Fibroblast of lung (primary cell): ENCODE results near the gene HHIPL1. TPM values are rescaled to one million over a fixed set of nuclear protein-coding genes. Genes with fewer than 3 reads are reported as not detected.

ENCODE experiments used
- DNase-seq, 2 donors: peaks; one replicate each; pipeline versions ENCODE4 v3.0.0 to v3.0.0-alpha.2; 2010; ENCODE audit warnings: low read depth in 2 of 2
- H2AFZ ChIP-seq: 2 replicates; pipeline ENCODE4 v1.5.1; 2012; ENCODE audit warnings: low read length, control low read depth, inconsistent platforms
- H3K27ac ChIP-seq: 2 replicates; pipeline ENCODE4 v1.5.1; 2011; ENCODE audit warnings: low read length, control low read depth; ENCODE audit not compliant: insufficient read depth
- H3K27me3 ChIP-seq: 2 replicates; pipeline ENCODE4 v1.5.1; 2011; ENCODE audit warnings: mild to moderate bottlenecking, low read length; ENCODE audit not compliant: control insufficient read depth, insufficient read depth
- H3K36me3 ChIP-seq: 2 replicates; pipeline ENCODE4 v1.5.1; 2011; ENCODE audit warnings: low read length; ENCODE audit not compliant: control insufficient read depth, insufficient read depth
- H3K4me1 ChIP-seq: 2 replicates; pipeline ENCODE4 v1.5.1; 2011; ENCODE audit warnings: low read length; ENCODE audit not compliant: control insufficient read depth, insufficient read depth; ENCODE audit errors: extremely low read depth
- H3K4me2 ChIP-seq: 2 replicates; pipeline ENCODE4 v1.5.1; 2011; ENCODE audit warnings: low read length, control low read depth; ENCODE audit not compliant: insufficient read depth; ENCODE audit errors: extremely low read depth
- H3K4me3 ChIP-seq, 4 experiments: fragments of 200-600 bp in 1 of 4; sonication (generic) in 1 of 4; replicated peaks in 1 of 4; 2 replicates each; pipeline ENCODE4 v1.5.1; 2011 to 2016; ENCODE audit warnings: low read length in 4 of 4, low read depth in 3 of 4, mild to moderate bottlenecking in 3 of 4, control low read depth in 2 of 4, inconsistent platforms in 1 of 4, mixed read lengths in 1 of 4; ENCODE audit not compliant: insufficient read depth in 1 of 4; ENCODE audit errors: control extremely low read depth in 1 of 4
- H3K79me2 ChIP-seq: 2 replicates; pipeline ENCODE4 v1.5.1; 2012; ENCODE audit warnings: mild to moderate bottlenecking, low read length, inconsistent platforms; ENCODE audit not compliant: control insufficient read depth, insufficient read depth
- H3K9ac ChIP-seq: 2 replicates; pipeline ENCODE4 v1.5.1; 2011; ENCODE audit warnings: mild to moderate bottlenecking, low read length, control low read depth; ENCODE audit not compliant: insufficient read depth
- H3K9me3 ChIP-seq: 2 replicates; pipeline ENCODE4 v1.5.1; 2012; ENCODE audit warnings: low read depth, low read length; ENCODE audit not compliant: control insufficient read depth, insufficient read depth
- H4K20me1 ChIP-seq: 2 replicates; pipeline ENCODE4 v1.5.1; 2011; ENCODE audit warnings: low read length; ENCODE audit not compliant: control insufficient read depth, insufficient read depth; ENCODE audit errors: extremely low read depth
- EZH2 ChIP-seq: IDR thresholded peaks from 2 replicates; pipeline ENCODE4 v1.5.1; 2012; ENCODE audit warnings: low read length, control low read depth, mild to moderate bottlenecking; ENCODE audit errors: missing control alignments
- polyA plus RNA-seq, 2 donors: library from polyadenylated mRNA; depleted of rRNA in 1 of 2; stranded (reverse) in 1 of 2; unstranded in 1 of 2; fragments of >200 nt; gene quantifications; 2 replicates each; pipeline ENCODE4 v1.2.1, GENCODE V29; 2011 to 2012; ENCODE audit warnings: missing spikeins in 1 of 2
- total RNA-seq: library from RNA; depleted of rRNA; stranded (reverse); fragments of >200 nt; gene quantifications from 2 replicates; pipeline ENCODE4 v1.2.1, GENCODE V29; 2014
- TF ChIP-seq, protein P1 (sequence below), 2 donors: IDR thresholded peaks in 1 of 2; conservative IDR thresholded peaks in 1 of 2; 1 replicate in 1 of 2; 2 replicates in 1 of 2; pipeline ENCODE4 v1.5.1; 2011 to 2012; ENCODE audit warnings: low read length in 2 of 2, control low read depth in 1 of 2, inconsistent platforms in 1 of 2, low read depth in 1 of 2, mild to moderate bottlenecking in 1 of 2

HHIPL1 gene
- total and polyA plus RNA-seq, 2 donors (not counting 1 experiment from before 2014, with no cell fraction given) = 1.5 to 9.9 TPM

- no peaks in the 10 kb centered on the region for H3K36me3 ChIP-seq
- H3K4me2 ChIP-seq = no peak overlapping the region
- no peaks in the 10 kb centered on the region for H3K79me2 ChIP-seq
- no peaks in the 10 kb centered on the region for H3K9me3 ChIP-seq
- H3K27ac ChIP-seq = no peak overlapping the region
- H2AFZ ChIP-seq = no peak overlapping the region
- no peak overlapping the region for H3K4me3 ChIP-seq
- TF ChIP-seq, protein P1, sequence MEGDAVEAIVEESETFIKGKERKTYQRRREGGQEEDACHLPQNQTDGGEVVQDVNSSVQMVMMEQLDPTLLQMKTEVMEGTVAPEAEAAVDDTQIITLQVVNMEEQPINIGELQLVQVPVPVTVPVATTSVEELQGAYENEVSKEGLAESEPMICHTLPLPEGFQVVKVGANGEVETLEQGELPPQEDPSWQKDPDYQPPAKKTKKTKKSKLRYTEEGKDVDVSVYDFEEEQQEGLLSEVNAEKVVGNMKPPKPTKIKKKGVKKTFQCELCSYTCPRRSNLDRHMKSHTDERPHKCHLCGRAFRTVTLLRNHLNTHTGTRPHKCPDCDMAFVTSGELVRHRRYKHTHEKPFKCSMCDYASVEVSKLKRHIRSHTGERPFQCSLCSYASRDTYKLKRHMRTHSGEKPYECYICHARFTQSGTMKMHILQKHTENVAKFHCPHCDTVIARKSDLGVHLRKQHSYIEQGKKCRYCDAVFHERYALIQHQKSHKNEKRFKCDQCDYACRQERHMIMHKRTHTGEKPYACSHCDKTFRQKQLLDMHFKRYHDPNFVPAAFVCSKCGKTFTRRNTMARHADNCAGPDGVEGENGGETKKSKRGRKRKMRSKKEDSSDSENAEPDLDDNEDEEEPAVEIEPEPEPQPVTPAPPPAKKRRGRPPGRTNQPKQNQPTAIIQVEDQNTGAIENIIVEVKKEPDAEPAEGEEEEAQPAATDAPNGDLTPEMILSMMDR (conservative IDR thresholded peaks at IDR 0.05 in 1 of 2, IDR thresholded peaks at IDR 0.05 in 1 of 2; ENCODE audit: low read depth in 1 of 2, low read length in 2 of 2) = no peak
- no peak for TF ChIP-seq EZH2
- H3K27me3 ChIP-seq = peaks cover 18% of the 10 kb centered on the region
- no peaks in the 10 kb centered on the region for H4K20me1 ChIP-seq
- H3K4me1 ChIP-seq = peaks cover 2% of the 10 kb centered on the region
- H3K9ac ChIP-seq = no peak overlapping the region
- DNase-seq = no peak
Measured at GRCh38 chr14:99686557-99687283, 41.8 kb downstream of the HHIPL1 start.

GRCh38 chr14:99687284-99688209 lies 42.6 kb downstream of the HHIPL1 start:
- Histone ChIP-seq H3K4me3 (no peak overlapping the region), H3K27me3 (peaks cover 18% of the 10 kb centered on the region), H3K4me2 (no peak overlapping the region), H3K9ac (no peak overlapping the region), H3K4me1 (peaks cover 2% of the 10 kb centered on the region), H2AFZ (no peak overlapping the region), H3K9me3 (no peaks in the 10 kb centered on the region), H3K27ac (no peak overlapping the region), H4K20me1 (no peaks in the 10 kb centered on the region), H3K36me3 (no peaks in the 10 kb centered on the region), H3K79me2 (no peaks in the 10 kb centered on the region)
- TF ChIP-seq, protein P1 (conservative IDR thresholded peaks at IDR 0.05 in 1 of 2, IDR thresholded peaks at IDR 0.05 in 1 of 2; ENCODE audit: low read depth in 1 of 2, low read length in 2 of 2) = peak; percentile 39 to 61
- TF ChIP-seq EZH2 = no peak
- no peak for DNase-seq

GRCh38 chr14:99688210-99688581 lies 43.3 kb downstream of the HHIPL1 start:
- Histone ChIP-seq H3K4me3 (no peak overlapping the region), H3K79me2 (no peaks in the 10 kb centered on the region), H3K27ac (no peak overlapping the region), H3K9ac (no peak overlapping the region), H2AFZ (no peak overlapping the region), H3K4me1 (no peaks in the 10 kb centered on the region), H3K36me3 (no peaks in the 10 kb centered on the region), H3K4me2 (no peak overlapping the region), H4K20me1 (no peaks in the 10 kb centered on the region), H3K9me3 (no peaks in the 10 kb centered on the region), H3K27me3 (peaks cover 18% of the 10 kb centered on the region)
- no peak for DNase-seq
- no peak for TF ChIP-seq EZH2
- TF ChIP-seq, protein P1 (conservative IDR thresholded peaks at IDR 0.05 in 1 of 2, IDR thresholded peaks at IDR 0.05 in 1 of 2; ENCODE audit: low read depth in 1 of 2, low read length in 2 of 2) = no peak
